Activated T-helper 17 cell treated with anti-CD3 and anti-CD28 coated beads, Interleukin-2, amount 50 U/mL, for 72 hours (primary cell): Measurements from ENCODE around the gene PAK4. TPM values are rescaled to one million over a fixed set of nuclear protein-coding genes. Genes with fewer than 3 reads are reported as not detected.
"Not testable (repeated sequence)": the region's sequence is repeated elsewhere in the genome, so short reads cannot be mapped to it uniquely, and the experiment has no call there.

Experiments used
- ATAC-seq: fragments of 150-1000 bp; cut with Tn5 transposase; replicated peaks from 2 replicates; pipeline ENCODE4 v1.10.0; 2021; ENCODE audit warnings: mild to moderate bottlenecking, moderate library complexity
- H3K27ac Mint-ChIP-seq: one replicate; pipeline ENCODE4 v1.8.0; 2022; ENCODE audit warnings: mixed read lengths
- H3K27me3 Mint-ChIP-seq: one replicate; pipeline ENCODE4 v1.8.0; 2022; ENCODE audit warnings: mixed read lengths
- H3K36me3 Mint-ChIP-seq: one replicate; pipeline ENCODE4 v1.8.0; 2022; ENCODE audit warnings: low read depth, mild to moderate bottlenecking, mixed read lengths
- H3K4me1 Mint-ChIP-seq: one replicate; pipeline ENCODE4 v1.8.0; 2022; ENCODE audit warnings: mixed read lengths
- H3K4me3 Mint-ChIP-seq: one replicate; pipeline ENCODE4 v1.8.0; 2022; ENCODE audit warnings: mild to moderate bottlenecking, mixed read lengths
- H3K9me3 Mint-ChIP-seq: one replicate; pipeline ENCODE4 v1.8.0; 2022; ENCODE audit warnings: mixed read lengths
- total RNA-seq, 2 donors: library from RNA; stranded (reverse); gene quantifications; one replicate each; pipeline ENCODE4 v1.2.3, GENCODE V29; 2022

Gene PAK4
- total RNA-seq, 2 donors from 2014 or later = 17.8 to 18.4 TPM

DNA sequence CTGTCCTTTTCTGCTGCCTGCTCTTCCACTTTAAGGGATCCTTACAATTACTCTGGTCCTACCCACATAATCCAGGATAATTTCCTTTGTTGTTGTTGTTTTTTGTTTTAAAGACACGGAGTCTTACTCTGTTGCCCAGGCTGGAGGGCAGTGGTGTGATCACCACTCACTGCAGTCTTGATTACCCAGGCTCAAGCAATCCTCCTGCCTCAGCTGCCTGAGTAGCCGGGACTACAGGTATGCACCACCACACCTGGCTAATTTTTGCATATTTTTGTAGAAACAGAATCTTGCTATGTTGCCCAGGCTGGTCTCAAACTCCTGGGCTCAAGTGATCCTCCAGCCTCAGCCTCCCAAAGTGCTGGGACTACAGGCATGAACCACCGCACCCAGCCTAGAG lies 89.7 kb downstream of the PAK4 start:
- peaks cover 19% of the 10 kb centered on the region for H3K27me3 Mint-ChIP-seq
- ATAC-seq, H3K4me1 Mint-ChIP-seq, H3K36me3 Mint-ChIP-seq, H3K4me3 Mint-ChIP-seq, H3K9me3 Mint-ChIP-seq, H3K27ac Mint-ChIP-seq: not testable (repeated sequence)

- Mint-ChIP-seq H3K4me3 (no peak overlapping the region), H3K4me1 (peaks cover 5% of the 10 kb centered on the region), H3K9me3 (no peaks in the 10 kb centered on the region), H3K27ac (no peak overlapping the region), H3K27me3 (peaks cover 29% of the 10 kb centered on the region), H3K36me3 (no peaks in the 10 kb centered on the region)
- no peak for ATAC-seq
Measured at GRCh38 chr19:39217094-39217493, 91.5 kb downstream of the PAK4 start.

DNA sequence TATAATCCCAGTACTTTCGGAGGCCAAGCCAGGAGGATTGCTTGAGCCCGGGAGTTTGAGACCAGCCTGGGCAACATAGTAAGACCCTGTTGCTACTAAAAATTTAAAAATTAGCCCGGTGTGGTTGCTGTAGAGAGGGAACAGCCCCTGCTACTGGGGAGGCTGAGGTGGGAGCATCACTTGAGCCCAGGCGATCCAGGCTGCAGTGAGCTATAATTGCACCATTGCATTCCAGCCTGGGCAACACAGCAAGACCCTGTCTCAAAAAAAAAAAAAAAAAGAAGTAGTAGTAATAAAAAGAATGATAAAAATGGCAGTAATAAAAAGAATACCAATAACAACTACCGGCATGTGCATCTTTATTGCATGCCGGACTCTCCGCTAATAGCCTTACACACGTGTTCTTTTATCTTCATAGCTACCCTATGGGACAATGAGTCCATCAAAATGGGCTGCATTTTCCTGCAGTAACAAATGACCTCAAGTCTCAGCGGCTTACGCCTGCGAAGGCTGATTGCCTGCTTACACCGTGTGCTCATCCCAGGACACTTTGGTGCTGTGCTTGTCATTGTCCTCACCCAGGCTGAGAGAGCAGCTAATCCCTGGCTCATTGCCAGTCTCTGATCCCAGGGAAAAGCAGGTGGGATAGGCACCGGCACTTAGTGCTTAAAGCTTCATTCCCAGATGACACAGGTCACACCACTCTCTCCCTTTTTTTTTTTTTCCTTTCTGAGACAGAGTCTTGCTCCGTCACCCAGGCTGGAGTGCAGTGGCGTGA lies 92.8 kb downstream of the PAK4 start:
- Mint-ChIP-seq H3K36me3 (no peaks in the 10 kb centered on the region), H3K4me1 (peaks cover 5% of the 10 kb centered on the region), H3K4me3 (no peak overlapping the region), H3K27me3 (peaks cover 32% of the 10 kb centered on the region), H3K9me3 (no peaks in the 10 kb centered on the region), H3K27ac (no peak overlapping the region)
- ATAC-seq = no peak

DNA sequence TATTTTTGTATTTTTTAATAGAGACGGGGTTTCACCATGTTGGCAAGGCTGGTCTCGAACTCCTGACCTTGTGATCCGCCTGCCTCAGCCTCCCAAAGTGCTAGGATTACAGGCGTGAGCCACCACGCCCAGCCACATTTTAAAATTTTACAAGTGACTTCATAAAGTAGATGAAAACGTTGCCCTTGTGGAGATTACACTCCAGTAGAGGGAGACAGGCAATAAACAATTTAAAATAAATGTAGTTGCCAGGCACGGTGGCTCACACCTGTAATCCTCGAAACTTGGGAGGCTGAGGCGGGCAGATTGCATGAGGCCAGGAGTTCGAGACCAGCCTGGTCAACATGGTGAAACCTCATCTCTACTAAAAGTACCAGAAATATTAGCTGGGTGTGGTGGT lies 93.5 kb downstream of the PAK4 start:
- not testable (repeated sequence) for ATAC-seq, H3K36me3 Mint-ChIP-seq, H3K4me3 Mint-ChIP-seq, H3K27ac Mint-ChIP-seq, H3K4me1 Mint-ChIP-seq, H3K9me3 Mint-ChIP-seq
- H3K27me3 Mint-ChIP-seq = peaks cover 32% of the 10 kb centered on the region

DNA sequence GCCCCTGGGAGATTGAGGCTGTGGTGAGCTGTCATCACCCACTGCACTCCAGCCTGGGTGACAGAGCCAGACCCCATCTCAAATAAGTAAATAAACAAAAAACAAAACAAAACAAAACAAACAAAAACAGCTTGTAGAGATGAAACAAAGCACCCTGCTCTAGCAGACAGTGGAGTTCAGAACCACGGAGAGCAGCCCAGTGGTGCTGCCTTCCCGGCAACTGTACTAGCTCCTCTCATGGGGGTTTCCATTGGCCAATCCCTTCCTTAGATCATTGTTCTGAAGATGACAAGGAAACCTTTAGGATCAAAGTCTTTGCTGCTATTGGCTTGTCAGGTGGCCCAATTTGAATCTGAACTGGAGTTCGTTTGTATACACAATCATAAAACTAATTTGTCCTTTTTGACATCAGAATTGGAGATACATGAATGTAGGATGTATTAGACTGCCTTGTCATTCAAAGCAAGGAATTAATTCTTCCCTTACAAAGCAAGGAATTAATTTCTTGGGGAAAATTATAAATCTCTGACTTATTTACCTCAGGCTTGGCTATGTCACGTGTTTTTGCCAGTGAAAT lies 98.2 kb downstream of the PAK4 start:
- H3K9me3 Mint-ChIP-seq = no peaks in the 10 kb centered on the region
- no peaks in the 10 kb centered on the region for H3K36me3 Mint-ChIP-seq
- peaks cover 5% of the 10 kb centered on the region for H3K4me1 Mint-ChIP-seq
- H3K27me3 Mint-ChIP-seq = peaks cover 29% of the 10 kb centered on the region
- no peak overlapping the region for H3K27ac Mint-ChIP-seq
- ATAC-seq = no peak
- no peak overlapping the region for H3K4me3 Mint-ChIP-seq

GRCh38 chr19:39224910-39225309 lies 99.3 kb downstream of the PAK4 start:
- Mint-ChIP-seq H3K27me3 (peaks cover 24% of the 10 kb centered on the region), H3K4me1 (peaks cover under 1% of the 10 kb centered on the region), H3K4me3 (no peak overlapping the region), H3K36me3 (no peaks in the 10 kb centered on the region), H3K27ac (no peak overlapping the region), H3K9me3 (no peaks in the 10 kb centered on the region)
- ATAC-seq = no peak

Other genes with a start within 250 kb of the PAK4 start
- gene RINL, start 247.5 kb upstream of the PAK4 start, total RNA-seq = 100 to 1,000 TPM in 1 of 2 donors, 10 to 100 TPM in 1; 92.3 to 156 TPM
- 10 to 100 TPM; 37.9 to 41.2 TPM for gene SIRT2, start 226.2 kb upstream of the PAK4 start, total RNA-seq
- 10 to 100 TPM; 41.2 to 68.7 TPM for gene NFKBIB, start 225.8 kb upstream of the PAK4 start, total RNA-seq
- gene CCER2, start 213.6 kb upstream of the PAK4 start, total RNA-seq = under 1 TPM; 0.24 to 0.86 TPM
- gene SARS2, start 195.0 kb upstream of the PAK4 start, total RNA-seq = 10 to 100 TPM; 27.5 to 49.3 TPM
- gene MRPS12, start 194.8 kb upstream of the PAK4 start, total RNA-seq = 100 to 1,000 TPM in 1 of 2 donors, 10 to 100 TPM in 1; 52.7 to 106 TPM
- gene FBXO17, start 150.0 kb upstream of the PAK4 start, total RNA-seq = under 1 TPM; 0.21 to 0.43 TPM
- under 1 TPM; 0.43 to 0.66 TPM for gene FBXO27, start 93.2 kb upstream of the PAK4 start, total RNA-seq
- gene ACP7, start 41.4 kb upstream of the PAK4 start, total RNA-seq = not detected
- gene NCCRP1, start 71.2 kb downstream of the PAK4 start, total RNA-seq = not detected
- gene SYCN, start 78.5 kb downstream of the PAK4 start, total RNA-seq = not detected
- gene IFNL3, start 119.2 kb downstream of the PAK4 start, total RNA-seq = not detected
- gene IFNL4, start 123.1 kb downstream of the PAK4 start, total RNA-seq = not detected
- gene IFNL2, start 142.6 kb downstream of the PAK4 start, total RNA-seq = not detected
- gene IFNL1, start 170.6 kb downstream of the PAK4 start, total RNA-seq = under 1 TPM in 1 of 2 donors, not detected in 1; 0.42 TPM
- gene LRFN1, start 195.1 kb downstream of the PAK4 start, total RNA-seq = 1 to 10 TPM; 3.7 to 10.0 TPM
- 100 to 1,000 TPM; 330 to 351 TPM for gene GMFG, start 210.3 kb downstream of the PAK4 start, total RNA-seq
- 10 to 100 TPM; 52.8 to 75.1 TPM for gene SAMD4B, start 216.6 kb downstream of the PAK4 start, total RNA-seq